Fibroblast of skin of right quadriceps (primary cell): Measurements from ENCODE around the gene SUPT4H1.
"Not testable (repeated sequence)": the region's sequence is repeated elsewhere in the genome, so short reads cannot be mapped to it uniquely, and the experiment has no call there.

ENCODE experiments used
- DNase-seq: peaks from one replicate; pipeline ENCODE4 v3.0.0-alpha.2; 2013

SUPT4H1 gene

GRCh38 chr17:58362368-58363014 is 10.5 kb upstream of the SUPT4H1 start:
- DNase-seq: no peak

GRCh38 chr17:58360296-58361063 is 8.5 kb upstream of the SUPT4H1 start:
- DNase-seq: no peak

GRCh38 chr17:58358408-58359172 is 6.6 kb upstream of the SUPT4H1 start:
- no peak for DNase-seq

GRCh38 chr17:58357312-58358297 is 5.6 kb upstream of the SUPT4H1 start:
- DNase-seq: no peak

- DNase-seq: no peak
These were observed 4.2 kb upstream of the SUPT4H1 start for GRCh38 chr17:58356231-58356630.

- DNase-seq: no peak
These were observed 2.7 kb upstream of the SUPT4H1 start for GRCh38 chr17:58354541-58355216.

GRCh38 chr17:58353389-58353825 is 1.4 kb upstream of the SUPT4H1 start:
- DNase-seq: no peak

- peak; percentile 55 for DNase-seq
These were observed 791 bp upstream of the SUPT4H1 start for GRCh38 chr17:58352596-58353388.

GRCh38 chr17:58351182-58351581 is 819 bp downstream of the SUPT4H1 start:
- DNase-seq: no peak

- no peak for DNase-seq
These were observed 4.0 kb downstream of the SUPT4H1 start for GRCh38 chr17:58348038-58348437.

GRCh38 chr17:58345500-58345899 is 6.5 kb downstream of the SUPT4H1 start:
- no peak for DNase-seq

GRCh38 chr17:58344791-58345157 is 7.2 kb downstream of the SUPT4H1 start:
- DNase-seq: no peak

GRCh38 chr17:58344047-58344790 is 7.8 kb downstream of the SUPT4H1 start:
- no peak for DNase-seq

- DNase-seq: no peak
These were observed 8.9 kb downstream of the SUPT4H1 start for GRCh38 chr17:58343131-58343530.

- DNase-seq: no peak
These were observed 10.0 kb downstream of the SUPT4H1 start for GRCh38 chr17:58341861-58342475.

GRCh38 chr17:58341136-58341860 is 10.7 kb downstream of the SUPT4H1 start:
- not testable (repeated sequence) for DNase-seq

- DNase-seq: no peak
These were observed 11.6 kb downstream of the SUPT4H1 start for GRCh38 chr17:58340405-58340876.

GRCh38 chr17:58339755-58340404 is 12.1 kb downstream of the SUPT4H1 start:
- DNase-seq: no peak
